IPS-18c (cell line): Measurements from ENCODE around the gene TIMM9.
"Not testable (repeated sequence)": the region's sequence is repeated elsewhere in the genome, so short reads cannot be mapped to it uniquely, and the experiment has no call there.

Experiments
- H3K4me3 ChIP-seq: 2 replicates; pipeline ENCODE4 v1.7.0; 2013; ENCODE audit warnings: low read depth, mild to moderate bottlenecking, low read length, moderate library complexity; ENCODE audit not compliant: insufficient read depth
- H3K9me3 ChIP-seq: one replicate; pipeline ENCODE4 v1.6.1; 2013; ENCODE audit warnings: mild to moderate bottlenecking, low read length, moderate library complexity; ENCODE audit not compliant: control insufficient read depth, insufficient read depth

The TIMM9 gene

DNA sequence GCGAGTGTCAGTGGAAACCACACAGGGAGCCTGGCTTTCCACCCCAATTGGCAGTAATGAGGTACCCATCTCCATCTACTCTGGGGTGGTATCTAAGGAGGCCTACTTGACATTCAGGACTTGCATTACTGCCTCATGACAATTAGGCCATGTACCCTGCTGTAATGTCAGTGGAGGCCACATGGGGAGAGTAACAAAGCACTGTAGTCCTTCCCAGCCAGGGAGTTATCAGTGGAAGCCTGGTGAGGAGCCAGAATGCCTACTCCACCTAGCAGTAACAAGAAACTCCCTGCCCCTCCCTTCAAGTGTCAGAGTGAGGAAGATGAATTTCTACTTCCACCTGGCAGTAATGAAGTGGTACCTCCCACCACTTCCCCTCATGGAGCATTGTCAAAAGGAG lies 12.5 kb downstream of the TIMM9 start:
- H3K9me3 ChIP-seq = peaks cover 2% of the 10 kb centered on the region
- H3K4me3 ChIP-seq = no peak overlapping the region

DNA sequence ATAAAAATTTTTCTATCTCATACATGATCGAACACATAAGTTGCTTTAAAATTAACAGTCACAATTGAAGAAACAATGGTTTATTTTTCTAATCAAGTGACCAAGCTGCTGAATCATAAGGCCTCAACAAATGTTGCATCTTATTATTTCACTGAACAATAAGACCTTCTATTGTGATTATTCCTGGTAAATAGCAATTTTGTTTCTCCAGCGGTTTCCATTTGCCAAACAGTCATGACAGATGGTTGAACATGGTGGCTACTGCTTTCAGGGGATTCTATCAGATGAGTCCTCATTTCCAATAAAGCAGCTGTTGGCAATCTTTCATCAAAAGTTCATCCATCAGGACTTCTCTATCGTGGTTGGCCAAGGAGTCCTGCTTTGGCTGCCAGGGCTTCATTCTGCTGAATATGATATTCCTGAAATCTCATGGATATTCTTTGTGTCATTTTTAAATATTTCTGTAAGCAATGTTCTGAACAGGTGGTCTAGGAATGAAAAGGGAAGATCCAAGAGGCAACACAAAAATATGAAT lies 18.6 kb downstream of the TIMM9 start:
- Histone ChIP-seq H3K4me3 (no peak overlapping the region), H3K9me3 (no peaks in the 10 kb centered on the region)

DNA sequence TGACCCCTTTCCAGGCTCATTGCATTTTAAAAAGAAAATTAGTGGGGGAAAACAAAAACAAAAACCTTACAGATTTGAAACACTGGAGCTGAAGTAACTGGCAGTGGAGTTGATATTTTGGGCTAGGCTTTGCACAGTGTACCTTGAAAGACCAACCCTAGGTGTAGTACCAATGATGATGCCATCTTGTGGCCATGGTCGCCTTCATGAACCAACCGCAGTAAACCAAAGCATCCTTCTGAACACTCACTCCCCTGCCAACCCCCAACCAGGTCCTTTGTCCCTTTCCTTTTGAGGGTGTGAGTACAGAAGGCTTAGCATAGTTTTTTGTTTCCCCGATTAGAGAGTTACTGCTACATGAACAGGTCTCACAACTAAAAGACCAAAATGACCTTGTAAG lies 25.7 kb downstream of the TIMM9 start:
- H3K9me3 ChIP-seq = no peaks in the 10 kb centered on the region
- H3K4me3 ChIP-seq = no peak overlapping the region

DNA sequence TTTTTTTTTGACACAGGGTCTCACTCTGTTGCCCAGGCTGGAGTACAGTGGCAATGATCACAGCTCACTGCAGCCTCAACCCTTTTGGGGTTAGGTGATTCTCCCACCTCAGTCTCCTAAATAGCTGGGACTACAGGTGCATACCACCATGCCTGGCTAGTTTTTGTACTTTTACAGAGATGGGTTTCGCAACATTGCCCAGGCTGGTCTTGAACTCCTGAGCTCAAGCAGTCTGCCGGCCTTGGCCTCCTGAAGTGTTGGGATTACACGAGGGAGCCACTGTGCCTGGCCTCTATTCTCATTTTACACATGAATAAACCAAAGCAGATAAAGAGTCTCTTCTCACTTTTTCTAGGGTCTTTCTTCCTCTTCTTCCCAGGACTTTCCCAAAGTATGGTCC lies 28.4 kb downstream of the TIMM9 start:
- Histone ChIP-seq H3K9me3 (no peaks in the 10 kb centered on the region), H3K4me3 (no peak overlapping the region)

DNA sequence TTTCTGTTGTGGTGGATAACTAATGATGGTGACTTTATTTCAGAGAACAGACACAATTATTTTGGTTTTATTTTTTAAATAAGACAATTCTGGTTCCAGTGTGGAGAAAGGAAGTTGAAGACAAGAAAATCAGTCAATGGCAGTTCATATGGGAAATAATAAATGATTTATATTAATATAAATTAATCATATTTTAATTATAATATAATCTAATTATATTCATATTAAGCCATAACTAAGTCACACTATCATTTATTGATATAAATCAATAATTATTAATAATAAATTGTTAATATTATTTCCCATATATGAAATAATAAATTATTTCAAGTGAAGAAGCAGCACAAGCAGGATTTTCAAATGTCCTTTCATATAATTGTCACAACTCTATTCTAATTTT lies 28.8 kb downstream of the TIMM9 start:
- Histone ChIP-seq H3K4me3 (no peak overlapping the region), H3K9me3 (no peaks in the 10 kb centered on the region)

DNA sequence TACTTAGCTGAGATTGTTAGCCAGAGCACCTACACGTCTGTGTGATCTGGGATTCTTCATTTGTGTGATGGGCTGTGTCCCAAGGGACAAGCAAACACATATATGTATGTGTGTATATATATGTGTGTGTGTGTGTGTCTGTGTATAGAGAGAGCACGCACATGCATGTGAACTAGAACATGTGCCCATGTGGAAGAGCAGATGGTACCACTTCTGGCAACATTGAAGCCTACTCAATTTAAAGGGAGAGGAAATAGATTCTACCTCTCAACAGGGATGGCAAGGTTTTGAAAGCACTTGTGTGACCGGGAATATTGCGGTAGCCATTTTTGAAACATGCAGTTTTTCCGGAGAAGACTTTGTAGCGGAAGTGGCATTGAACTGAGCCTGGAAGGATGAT lies 30.2 kb downstream of the TIMM9 start:
- H3K4me3 ChIP-seq = no peak overlapping the region

DNA sequence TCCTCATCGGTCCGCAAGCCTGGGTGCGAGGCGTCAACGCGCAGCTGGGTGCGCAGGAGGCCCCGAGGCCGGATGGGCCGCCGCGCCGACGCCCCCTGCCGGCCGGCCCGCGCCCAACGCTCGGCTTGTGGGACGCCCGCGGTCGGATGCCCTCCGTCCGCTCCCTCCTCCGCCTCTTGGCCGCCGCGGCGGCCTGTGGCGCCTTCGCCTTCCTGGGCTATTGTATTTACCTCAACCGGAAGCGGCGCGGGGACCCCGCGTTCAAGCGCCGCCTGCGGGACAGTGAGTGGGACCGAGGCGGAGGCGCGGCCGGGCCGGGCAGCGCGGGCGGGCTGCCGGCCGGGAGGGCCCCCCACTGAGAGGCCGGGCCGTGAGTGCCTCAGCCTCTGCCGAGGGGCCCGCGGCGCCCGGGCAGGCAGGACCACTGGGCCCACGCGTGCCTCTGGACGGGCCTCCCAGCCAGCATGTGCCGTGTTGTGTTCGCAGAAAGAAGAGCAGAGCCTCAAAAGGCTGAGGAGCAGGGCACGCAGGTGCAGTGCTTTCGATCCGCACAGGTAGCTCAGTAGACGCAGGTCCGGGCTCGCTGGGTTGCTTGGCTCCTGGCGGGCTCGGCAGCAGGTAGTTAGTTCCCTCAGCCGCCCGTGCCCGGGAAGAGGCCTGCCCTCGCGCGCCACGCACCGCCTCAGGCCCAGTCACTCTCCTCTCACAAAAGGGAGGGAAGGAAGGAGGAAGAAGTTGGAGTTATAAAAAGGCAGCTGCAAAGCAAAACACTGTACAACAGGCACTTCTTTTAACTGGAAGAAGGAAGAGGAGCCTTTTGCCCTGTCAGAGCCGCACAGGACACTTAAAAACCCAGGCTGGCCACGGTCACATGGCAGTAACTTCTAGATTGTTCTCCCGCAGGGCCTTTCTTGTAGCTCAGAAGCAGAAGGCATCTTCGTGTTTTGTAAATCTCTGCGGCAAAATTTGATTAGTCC lies 31.2 kb downstream of the TIMM9 start, which contains the start of gene TOMM20L:
TSS of gene TOMM20L (plus strand) at position 119 of the 977 bp plus-strand sequence. CDS start at position 147, 28 bp downstream.
- H3K4me3 ChIP-seq = peak within 1 kb of the TSS; percentile 72
- no peaks in the 10 kb centered on the region for H3K9me3 ChIP-seq

More for the DNA sequence above, 30.2 kb downstream of the TIMM9 start:
- no peaks in the 10 kb centered on the region for H3K9me3 ChIP-seq

DNA sequence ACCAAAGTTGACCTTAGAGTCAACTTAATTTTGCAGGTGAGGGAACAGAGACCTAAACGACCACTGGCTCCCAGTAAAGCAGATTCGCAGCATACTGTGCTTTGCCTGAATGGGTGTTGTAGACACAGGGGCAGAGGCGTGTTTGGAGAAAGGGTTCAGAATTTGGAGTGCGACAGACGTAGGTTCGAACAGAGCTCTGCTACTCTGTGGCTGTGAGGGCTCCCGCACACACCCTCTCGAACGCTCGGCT lies 31.8 kb downstream of the TIMM9 start:
- H3K4me3 ChIP-seq = peak overlapping the region; percentile 72
- H3K9me3 ChIP-seq = no peaks in the 10 kb centered on the region

DNA sequence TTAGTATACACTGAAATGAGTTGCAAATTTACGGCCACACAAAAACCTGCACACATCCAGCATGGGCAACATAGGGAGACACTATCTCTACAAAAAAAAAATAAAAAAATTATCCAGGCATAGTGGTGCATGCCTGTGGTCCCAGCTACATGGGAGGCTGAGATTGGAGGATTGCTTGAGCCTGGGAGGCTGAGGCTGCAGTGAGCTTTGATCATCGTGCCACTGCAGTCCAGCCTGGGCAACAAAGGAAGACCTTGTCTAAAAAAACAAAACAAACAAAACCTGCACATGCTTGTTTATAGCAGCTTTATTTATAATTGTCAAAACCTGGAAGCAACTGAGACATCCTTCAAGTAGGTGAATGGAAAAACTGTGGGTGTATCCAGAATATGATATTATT lies 36.5 kb downstream of the TIMM9 start:
- no peaks in the 10 kb centered on the region for H3K9me3 ChIP-seq
- H3K4me3 ChIP-seq = no peak overlapping the region

DNA sequence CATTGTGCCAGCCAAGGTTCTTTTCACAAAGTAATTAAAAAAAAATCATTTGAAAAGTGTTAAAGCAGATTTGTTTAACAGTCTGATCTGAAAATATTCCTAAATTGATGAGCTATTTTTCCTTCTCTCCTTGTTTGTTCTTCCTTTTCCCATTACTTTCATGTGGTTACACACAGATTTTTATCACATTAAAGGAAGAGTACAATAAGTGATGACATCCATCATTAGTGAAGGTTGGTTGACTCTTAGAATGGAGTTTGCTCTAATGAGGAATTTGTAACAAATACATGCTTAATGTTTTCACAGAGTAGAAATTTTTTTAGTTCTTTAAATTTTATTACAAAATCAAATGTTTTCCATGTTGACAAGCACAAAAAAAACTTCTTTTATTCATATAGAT lies 50.5 kb downstream of the TIMM9 start:
- H3K4me3 ChIP-seq = no peak overlapping the region

DNA sequence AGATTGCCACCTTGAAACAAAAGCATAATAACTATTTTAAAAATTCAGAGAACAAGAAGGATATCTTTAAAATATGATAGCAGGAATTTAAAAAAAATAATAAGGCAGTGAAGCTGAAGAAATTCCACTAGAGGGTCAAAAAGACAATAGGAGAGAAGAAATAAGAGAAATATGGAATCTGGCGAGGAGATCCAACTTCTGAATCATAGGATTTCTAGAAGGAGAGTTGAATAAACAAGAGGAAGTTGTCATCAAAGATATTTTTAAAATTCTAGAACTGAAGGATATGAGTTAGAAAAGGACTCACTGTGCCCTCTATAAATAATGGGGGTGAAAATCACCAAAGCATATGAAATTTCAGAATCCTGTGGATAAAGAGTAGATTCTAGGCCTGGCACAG lies 58.4 kb downstream of the TIMM9 start:
- no peak overlapping the region for H3K4me3 ChIP-seq
- no peaks in the 10 kb centered on the region for H3K9me3 ChIP-seq

More for the DNA sequence above, 50.5 kb downstream of the TIMM9 start:
- no peaks in the 10 kb centered on the region for H3K9me3 ChIP-seq

DNA sequence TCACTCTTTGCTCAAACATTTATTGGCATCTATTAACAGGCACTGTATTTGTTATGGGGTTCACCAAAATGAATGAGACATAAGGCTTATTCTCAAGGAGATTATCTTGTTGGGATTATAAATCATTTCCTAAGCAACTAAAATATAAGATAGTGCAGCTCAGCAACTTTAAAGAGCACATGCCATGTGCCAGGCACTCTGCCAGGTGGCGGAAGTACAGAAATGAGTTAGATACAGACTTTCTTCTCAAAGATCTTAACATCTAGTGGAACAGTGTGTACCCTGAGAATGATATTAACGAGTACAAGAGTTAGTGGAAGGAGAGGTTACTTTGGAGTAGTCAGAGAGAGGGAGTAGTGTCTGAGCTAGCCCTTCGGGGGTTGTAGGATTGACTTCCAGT lies 60.0 kb downstream of the TIMM9 start:
- H3K4me3 ChIP-seq = no peak overlapping the region
- H3K9me3 ChIP-seq = no peaks in the 10 kb centered on the region

DNA sequence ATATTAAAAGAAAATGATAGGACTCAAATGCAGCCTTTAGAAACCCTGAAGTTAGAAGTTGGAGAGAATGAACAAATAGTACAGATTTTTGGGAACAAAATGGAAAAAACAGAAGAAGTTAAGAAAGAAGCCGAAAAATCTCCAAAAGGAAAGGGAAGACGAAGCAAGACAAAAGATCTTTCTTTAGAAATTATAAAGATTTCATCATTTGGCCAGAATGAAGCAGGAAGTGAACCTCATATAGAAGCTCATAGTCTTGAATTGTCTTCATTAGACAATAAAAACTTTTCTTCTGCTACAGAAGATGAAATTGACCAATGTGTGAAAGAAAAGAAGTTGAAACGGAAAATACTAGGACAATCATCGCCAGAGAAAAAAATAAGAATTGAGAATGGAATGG lies 63.0 kb downstream of the TIMM9 start:
- Histone ChIP-seq H3K4me3 (no peak overlapping the region), H3K9me3 (no peaks in the 10 kb centered on the region)

DNA sequence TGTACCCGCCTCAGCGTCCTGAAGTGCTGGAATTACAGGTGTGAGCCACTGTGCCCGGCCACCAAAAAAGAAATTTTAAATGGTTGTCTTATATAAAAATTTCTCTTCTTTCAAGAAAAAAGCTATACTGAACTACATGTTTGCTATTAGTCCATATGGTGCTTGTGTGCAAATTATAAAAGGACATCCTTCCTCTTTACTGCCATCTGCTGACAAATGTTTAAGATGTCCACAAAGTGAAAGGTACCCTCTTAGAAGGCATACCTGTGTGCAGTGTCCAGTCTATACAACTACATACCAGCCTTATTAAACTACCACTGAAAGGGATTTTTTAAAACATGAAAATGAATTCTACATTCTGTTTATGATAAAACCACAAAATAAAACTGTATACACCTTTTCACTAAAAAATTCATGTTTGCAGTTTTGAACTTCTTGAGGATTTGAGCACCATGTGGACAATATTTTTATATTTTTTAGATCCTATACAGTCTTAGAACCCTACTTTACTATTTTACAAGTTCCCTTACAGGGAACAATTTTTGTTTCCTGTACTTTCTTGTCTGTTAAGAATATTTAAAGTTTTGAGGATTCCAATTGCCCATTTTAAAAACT lies 64.4 kb downstream of the TIMM9 start:
- Histone ChIP-seq H3K9me3 (no peaks in the 10 kb centered on the region), H3K4me3 (no peak overlapping the region)

DNA sequence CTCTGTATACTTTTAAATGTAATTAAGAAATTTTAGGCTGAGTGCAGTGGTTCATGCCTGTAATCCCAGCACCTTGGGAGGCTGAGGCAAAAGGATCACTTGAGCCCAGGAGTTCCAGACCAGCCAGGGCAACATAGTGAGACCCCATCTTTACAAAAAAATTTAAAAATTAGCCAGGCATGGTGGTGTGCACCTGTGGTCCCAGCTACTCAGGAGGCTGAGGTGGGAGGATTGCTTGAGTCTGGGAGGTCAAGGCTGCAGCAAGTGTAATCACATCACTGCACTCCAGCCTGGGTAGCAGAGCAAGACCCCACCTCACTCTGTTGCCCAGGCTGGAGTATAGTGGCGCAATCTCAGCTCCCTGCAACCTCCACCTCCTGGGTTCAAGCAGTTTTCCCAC lies 65.1 kb downstream of the TIMM9 start:
- H3K4me3 ChIP-seq, H3K9me3 ChIP-seq: not testable (repeated sequence)
